Naive thymus-derived CD8-positive, alpha-beta T cell (primary cell): ENCODE measurements around the gene CA5A. TPM values are rescaled to one million over a fixed set of nuclear protein-coding genes. Genes with fewer than 3 reads are reported as not detected.
A peak's percentile ranks its signal among the peaks of the same experiment; 100 is the strongest.
"Not testable (repeated sequence)": the region's sequence is repeated elsewhere in the genome, so short reads cannot be mapped to it uniquely, and the experiment has no call there.

Source experiments
- ATAC-seq, 2 donors: fragments of 150-1000 bp; cut with Tn5 transposase in 1 of 2; sonication (Bioruptor Pico), chemical (Tn5 transposase) in 1 of 2; 1 replicate in 1 of 2; 2 replicates in 1 of 2; pipeline ENCODE4 v1.10.0; 2021; ENCODE audit warnings: mild to moderate bottlenecking in 2 of 2, moderate library complexity in 2 of 2
- POLR2A ChIA-PET: fragments of 350-600 bp; sonication (Branson Sonifier 250); formaldehyde crosslinking; loops from one replicate; lab custom pipeline; 2021; ENCODE audit warnings: antibody characterized with exemption; lab: Charles Lee
- DNase-seq, 10 donors: peaks; one replicate each; pipeline versions ENCODE4 v3.0.0 to v3.0.0-alpha.2; 2020 to 2022
- H3K27ac Mint-ChIP-seq, 10 donors: one replicate each; pipeline ENCODE4 v1.8.0; 2020 to 2022; ENCODE audit warnings: mild to moderate bottlenecking in 10 of 10, mixed read lengths in 10 of 10, moderate library complexity in 4 of 10, inconsistent platforms in 1 of 10
- H3K27me3 Mint-ChIP-seq, 5 donors: one replicate each; pipeline ENCODE4 v1.8.0; 2021 to 2022; ENCODE audit warnings: mixed read lengths in 5 of 5
- H3K36me3 Mint-ChIP-seq, 3 donors: one replicate each; pipeline ENCODE4 v1.8.0; 2020 to 2022; ENCODE audit warnings: mixed read lengths in 3 of 3, mild to moderate bottlenecking in 2 of 3, inconsistent platforms in 1 of 3
- H3K4me1 Mint-ChIP-seq, 4 donors: one replicate each; pipeline ENCODE4 v1.8.0; 2021 to 2022; ENCODE audit warnings: mixed read lengths in 4 of 4
- H3K4me3 Mint-ChIP-seq, 10 donors: one replicate each; pipeline ENCODE4 v1.8.0; 2020 to 2022; ENCODE audit warnings: mild to moderate bottlenecking in 10 of 10, mixed read lengths in 10 of 10, moderate library complexity in 6 of 10, inconsistent platforms in 1 of 10
- H3K9me3 Mint-ChIP-seq, 9 donors: one replicate each; pipeline ENCODE4 v1.8.0; 2020 to 2022; ENCODE audit warnings: mixed read lengths in 9 of 9, mild to moderate bottlenecking in 3 of 9, inconsistent platforms in 1 of 9, moderate library complexity in 1 of 9
- polyA plus RNA-seq, 3 donors: library from polyadenylated mRNA; unstranded; fragments of 300-500 nt; fragmentation: Illumina TruSeq; gene quantifications; one replicate each; pipeline ENCODE4 v1.2.3, GENCODE V29; 2021
- total RNA-seq, 8 experiments: library from RNA in 2 of 8; stranded (reverse) in 2 of 8; gene quantifications; one replicate each; pipeline ENCODE4 v1.2.3 and lab custom pipeline; 2021 to 2026

Gene CA5A
- total and polyA plus RNA-seq, 5 experiments from 2014 or later: not detected

DNA sequence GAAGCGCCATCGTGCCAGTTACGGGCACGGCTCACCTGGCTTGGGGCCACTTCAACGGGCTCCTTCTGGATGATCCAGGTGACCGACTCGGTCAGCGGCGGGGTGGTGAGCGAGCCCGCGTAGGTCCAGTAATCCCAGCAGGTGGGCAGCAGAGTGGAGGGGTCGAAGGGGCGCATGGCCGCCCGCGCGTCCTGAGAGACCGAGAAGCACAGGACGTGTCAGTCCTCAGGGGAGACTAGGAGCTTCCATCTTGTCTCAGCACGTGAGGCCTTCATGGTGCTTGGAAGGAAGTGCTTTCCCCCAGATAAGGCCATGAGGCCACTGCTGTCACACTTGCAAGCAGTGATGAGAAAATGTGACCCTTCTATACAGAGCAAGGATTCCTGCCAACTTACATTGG is 44.6 kb downstream of the CA5A start:
- Mint-ChIP-seq H3K4me3 (no peak overlapping the region), H3K9me3 (peaks cover 0 to 4% (median 0%) of the 10 kb centered on the region in 9 donors), H3K4me1 (peaks cover 14 to 19% (median 16%) of the 10 kb centered on the region in 4 donors), H3K27ac (no peak overlapping the region), H3K36me3 (no peaks in the 10 kb centered on the region), H3K27me3 (no peaks in the 10 kb centered on the region)
- ATAC-seq: no peak
- DNase-seq: no peak
- POLR2A ChIA-PET: no interaction called here

DNA sequence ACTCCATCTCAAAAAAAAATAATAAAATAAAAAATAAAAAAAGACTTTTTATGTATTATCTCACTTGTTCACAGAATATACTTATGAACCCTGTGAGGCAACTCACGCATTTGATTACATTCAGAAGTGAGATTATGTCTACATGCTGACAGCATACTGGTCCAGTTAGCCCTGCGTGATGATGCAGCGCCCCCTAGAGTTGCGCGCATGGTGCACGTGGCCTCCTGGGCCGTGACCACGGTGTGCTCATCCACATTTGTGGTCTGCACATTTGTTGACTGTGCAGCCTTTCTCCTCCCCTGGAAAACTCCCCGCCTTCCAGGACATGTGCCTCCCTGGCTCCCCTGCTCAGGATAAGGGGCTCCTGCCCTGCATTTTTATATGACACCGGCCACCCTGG is 46.6 kb downstream of the CA5A start:
- H3K36me3 Mint-ChIP-seq, H3K4me3 Mint-ChIP-seq, H3K27me3 Mint-ChIP-seq, H3K4me1 Mint-ChIP-seq, POLR2A ChIA-PET, DNase-seq, ATAC-seq, H3K9me3 Mint-ChIP-seq: not testable (repeated sequence)
- H3K27ac Mint-ChIP-seq: peak overlapping the region in 1 of 10 donors; percentile 13

- H3K27ac Mint-ChIP-seq: peak overlapping the region in 1 of 10 donors; percentile 37
- H3K4me3 Mint-ChIP-seq, ATAC-seq, H3K27me3 Mint-ChIP-seq, H3K4me1 Mint-ChIP-seq, DNase-seq, H3K9me3 Mint-ChIP-seq, POLR2A ChIA-PET, H3K36me3 Mint-ChIP-seq: not testable (repeated sequence)
Observed at GRCh38 chr16:87888346-87888745, 48.0 kb downstream of the CA5A start.

DNA sequence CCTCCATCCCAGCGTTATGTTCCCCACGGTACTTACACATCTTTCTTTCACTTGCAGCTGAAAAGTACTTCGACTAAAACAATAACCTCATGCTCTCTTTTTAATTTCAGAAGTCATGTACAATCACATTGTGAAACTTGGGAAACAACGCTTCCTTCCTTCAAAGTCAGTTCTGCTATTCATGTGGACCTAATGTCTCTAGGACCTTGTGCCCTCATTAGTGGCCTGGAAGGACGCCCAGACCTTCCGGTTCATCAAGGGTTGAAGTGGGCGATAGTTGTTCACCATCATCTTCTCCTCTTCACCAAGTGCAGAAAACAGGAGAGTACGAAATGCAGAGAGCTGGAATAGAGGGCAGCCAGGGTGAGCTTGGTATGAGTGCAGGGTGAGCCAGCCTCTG is 48.4 kb downstream of the CA5A start:
- H3K27ac Mint-ChIP-seq: peak overlapping the region in 1 of 10 donors; percentile 54
- POLR2A ChIA-PET, H3K27me3 Mint-ChIP-seq: not testable (repeated sequence)

DNA sequence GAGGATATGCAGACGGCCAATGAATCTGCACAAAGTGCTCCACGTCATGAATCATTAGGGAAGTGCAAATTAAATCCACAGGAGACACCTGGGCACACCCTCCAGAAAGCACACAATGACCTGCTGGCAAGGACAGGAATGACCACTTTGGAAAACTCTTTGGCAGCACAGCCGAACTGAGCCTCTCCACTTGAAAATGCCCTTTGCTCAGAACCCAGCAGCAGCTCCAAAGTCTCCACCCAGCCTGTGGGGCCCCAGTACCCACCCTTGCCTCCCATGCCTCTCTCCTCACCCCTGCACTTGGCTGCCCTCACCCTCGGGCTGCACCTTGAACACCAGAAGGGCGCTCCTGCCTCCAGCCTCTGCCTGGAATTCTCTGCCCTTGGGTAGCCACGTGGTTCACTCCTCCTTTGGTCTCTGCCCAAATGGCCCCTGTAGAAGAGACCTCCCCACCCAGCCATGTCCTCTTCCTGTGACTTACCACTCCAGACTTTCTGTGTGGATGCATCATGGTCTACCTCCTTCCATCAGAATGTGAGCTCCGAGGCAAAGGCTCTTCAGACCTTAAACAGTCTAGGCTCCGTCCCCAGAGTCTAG is 50.9 kb downstream of the CA5A start:
- ATAC-seq, H3K27me3 Mint-ChIP-seq, H3K9me3 Mint-ChIP-seq, H3K4me3 Mint-ChIP-seq, DNase-seq, H3K4me1 Mint-ChIP-seq, H3K36me3 Mint-ChIP-seq: not testable (repeated sequence)
- POLR2A ChIA-PET: interaction anchor here (1.0 kb wide), 1 partner anchor 20 kb away, joined by 4 read pairs; no protein-coding TSS in a partner anchor
- H3K27ac Mint-ChIP-seq: peak overlapping the region in 1 of 10 donors; percentile 9

More for the DNA sequence above, 48.4 kb downstream of the CA5A start:
- not testable (repeated sequence) for DNase-seq, ATAC-seq, H3K36me3 Mint-ChIP-seq, H3K4me1 Mint-ChIP-seq, H3K9me3 Mint-ChIP-seq, H3K4me3 Mint-ChIP-seq

DNA sequence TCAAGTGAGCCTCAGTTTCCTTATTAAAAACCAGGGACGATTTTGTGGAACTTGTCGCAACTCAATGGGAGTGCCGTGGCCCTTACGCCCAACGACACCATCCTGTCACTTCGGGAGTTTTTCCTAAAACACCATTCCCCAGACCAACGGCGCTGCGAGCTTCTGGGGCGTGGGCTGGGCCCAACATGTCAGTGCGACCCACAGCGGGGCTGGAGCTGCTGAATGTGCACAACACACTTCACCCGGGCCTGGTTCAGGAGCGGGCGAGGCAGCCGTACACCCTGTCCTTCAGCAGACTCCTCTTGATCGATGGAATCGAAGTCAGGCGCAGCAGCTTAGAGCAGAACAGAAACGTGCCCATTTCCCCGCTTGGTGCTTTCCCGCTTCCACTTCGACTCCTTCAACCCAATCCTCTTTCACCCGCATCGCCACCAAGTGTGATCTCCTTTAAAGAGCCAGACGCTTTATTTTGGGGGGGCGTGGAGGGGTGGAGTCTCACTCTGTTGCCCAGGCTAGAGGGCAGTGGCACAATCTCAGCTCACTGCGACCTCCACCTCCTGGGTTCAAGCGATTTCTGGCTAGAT is 53.8 kb downstream of the CA5A start:
- H3K27me3 Mint-ChIP-seq: no peaks in the 10 kb centered on the region
- H3K4me1 Mint-ChIP-seq: peaks cover 0 to 8% (median 0%) of the 10 kb centered on the region in 4 donors
- no peaks in the 10 kb centered on the region for H3K36me3 Mint-ChIP-seq
- DNase-seq: no peak
- no peaks in the 10 kb centered on the region for H3K9me3 Mint-ChIP-seq
- ATAC-seq: no peak
- POLR2A ChIA-PET: interaction anchor here (1.0 kb wide), 1 partner anchor 103 kb away, joined by 5 read pairs; no protein-coding TSS in a partner anchor
- no peak overlapping the region for H3K4me3 Mint-ChIP-seq
- H3K27ac Mint-ChIP-seq: no peak overlapping the region

- H3K27me3 Mint-ChIP-seq: no peaks in the 10 kb centered on the region
- ATAC-seq: no peak
- H3K9me3 Mint-ChIP-seq: no peaks in the 10 kb centered on the region
- H3K27ac Mint-ChIP-seq: peak overlapping the region in 1 of 10 donors; percentile 48
- H3K4me1 Mint-ChIP-seq: peaks cover 0 to 8% (median 0%) of the 10 kb centered on the region in 4 donors
- POLR2A ChIA-PET: interaction anchor here (0.6 to 1.0 kb wide), 2 partner anchors 102 to 104 kb away, joined by 3 to 5 read pairs; no protein-coding TSS in a partner anchor
- H3K4me3 Mint-ChIP-seq: no peak overlapping the region
- no peak for DNase-seq
- no peaks in the 10 kb centered on the region for H3K36me3 Mint-ChIP-seq
Observed at GRCh38 chr16:87881324-87882200, 54.8 kb downstream of the CA5A start.

- no peak overlapping the region for H3K4me3 Mint-ChIP-seq
- H3K27ac Mint-ChIP-seq: peak overlapping the region in 1 of 10 donors; percentile 60
- DNase-seq (no peak), ATAC-seq (no peak)
- no peaks in the 10 kb centered on the region for H3K9me3 Mint-ChIP-seq
- H3K4me1 Mint-ChIP-seq: peaks cover under 1 to 10% (median under 1%) of the 10 kb centered on the region in 4 donors
- H3K36me3 Mint-ChIP-seq: no peaks in the 10 kb centered on the region
- POLR2A ChIA-PET: interaction anchor here (0.5 kb wide), 1 partner anchor 48 kb away, joined by 3 read pairs; no protein-coding TSS in a partner anchor
- peaks cover 0 to under 1% (median 0%) of the 10 kb centered on the region in 5 donors for H3K27me3 Mint-ChIP-seq
Observed at GRCh38 chr16:87880117-87880696, 56.1 kb downstream of the CA5A start.

- POLR2A ChIA-PET: interaction anchor here (0.5 kb wide), 1 partner anchor 49 kb away, joined by 3 read pairs; no protein-coding TSS in a partner anchor
- ATAC-seq, H3K36me3 Mint-ChIP-seq, H3K4me3 Mint-ChIP-seq, H3K9me3 Mint-ChIP-seq, DNase-seq, H3K27me3 Mint-ChIP-seq: not testable (repeated sequence)
- Mint-ChIP-seq H3K27ac (peak overlapping the region in 1 of 10 donors; percentile 60), H3K4me1 (peaks cover 3 to 15% (median 6%) of the 10 kb centered on the region in 4 donors)
Observed at GRCh38 chr16:87879411-87880013, 56.8 kb downstream of the CA5A start.

GRCh38 chr16:87878704-87879103 is 57.6 kb downstream of the CA5A start:
- H3K9me3 Mint-ChIP-seq: no peaks in the 10 kb centered on the region
- H3K27me3 Mint-ChIP-seq: peaks cover 0 to 2% (median 0%) of the 10 kb centered on the region in 5 donors
- H3K4me1 Mint-ChIP-seq: peaks cover 3 to 15% (median 6%) of the 10 kb centered on the region in 4 donors
- DNase-seq: no peak
- H3K27ac Mint-ChIP-seq: no peak overlapping the region
- POLR2A ChIA-PET: no interaction called here
- H3K4me3 Mint-ChIP-seq: no peak overlapping the region
- no peaks in the 10 kb centered on the region for H3K36me3 Mint-ChIP-seq
- ATAC-seq: no peak

- ATAC-seq (no peak), DNase-seq (no peak)
- Mint-ChIP-seq H3K27me3 (peaks cover 0 to 2% (median 0%) of the 10 kb centered on the region in 5 donors), H3K36me3 (no peaks in the 10 kb centered on the region), H3K4me3 (no peak overlapping the region), H3K4me1 (peaks cover 3 to 15% (median 6%) of the 10 kb centered on the region in 4 donors), H3K27ac (no peak overlapping the region), H3K9me3 (no peaks in the 10 kb centered on the region)
- POLR2A ChIA-PET: no interaction called here
Observed at GRCh38 chr16:87877942-87878507, 58.3 kb downstream of the CA5A start.
